ENCODE results near the gene EREG. TPM values are rescaled to one million over a fixed set of nuclear protein-coding genes. Genes with fewer than 3 reads are reported as not detected.

The EREG gene
- total and polyA plus RNA-seq, 2 donors (not counting 1 experiment from before 2014, with no cell fraction given): 0.33 TPM; not detected in 1

GRCh38 chr4:74344031-74344430 is 20.9 kb upstream of the EREG start:
- no peak overlapping the region for H3K4me3 Mint-ChIP-seq
- H3K4me1 ChIP-seq (ENCODE audit: control insufficient read depth in 2 of 2, insufficient read depth in 2 of 2, low read length in 2 of 2): no peaks in the 10 kb centered on the region
- no peak overlapping the region for H3K4me2 ChIP-seq (replicated peaks; ENCODE audit: low read depth, low read length, poor library complexity, severe bottlenecking)
- no peaks in the 10 kb centered on the region for H3K79me2 ChIP-seq (ENCODE audit: control insufficient read depth, insufficient read depth, low read length)
- no peak overlapping the region for H3K4me3 ChIP-seq (ENCODE audit: control extremely low read depth in 1 of 5, extremely low read depth in 1 of 5, insufficient read depth in 1 of 5, low read depth in 2 of 5, low read length in 4 of 5)
- no peak overlapping the region for H3K27ac Mint-ChIP-seq
- H4K20me1 ChIP-seq (ENCODE audit: control insufficient read depth, insufficient read depth, low read length, poor library complexity, severe bottlenecking): no peaks in the 10 kb centered on the region
- no peaks in the 10 kb centered on the region for H3K4me1 Mint-ChIP-seq
- no peaks in the 10 kb centered on the region for H3K36me3 ChIP-seq (replicated peaks in 1 of 2; ENCODE audit: control extremely low read depth in 1 of 2, control insufficient read depth in 1 of 2, extremely low read depth in 1 of 2, insufficient read depth in 2 of 2, low read length in 1 of 2)
- WGBS (ENCODE audit: insufficient coverage): 50% methylated on average over 1 of the region's 1 CpG
- CTCF ChIA-PET: interaction anchor here (0.6 kb wide), 1 partner anchor 33 kb away, joined by 4 read pairs; no protein-coding TSS in a partner anchor
- DNase-seq: no peak
- H3K9me3 ChIP-seq (ENCODE audit: control extremely low read depth in 1 of 3, control insufficient read depth in 2 of 3, insufficient read depth in 1 of 3, low read length in 2 of 3): peaks cover 0 to 17% (median 15%) of the 10 kb centered on the region in 3 donors
- TF ChIP-seq CTCF (IDR thresholded peaks at IDR 0.05) (no peak), EZH2 (IDR thresholded peaks at IDR 0.05; ENCODE audit: borderline replicate concordance, insufficient read depth, low read depth, low read length, poor library complexity, severe bottlenecking) (no peak)
- no peak overlapping the region for H2AFZ ChIP-seq (ENCODE audit: insufficient read depth, low read depth, low read length, poor library complexity, severe bottlenecking)
- no peak overlapping the region for H3K9ac ChIP-seq (ENCODE audit: low read length)
- intact Hi-C loops (cut with micrococcal nuclease): no loop called here
- ATAC-seq (ENCODE audit: low read depth): no peak
- POLR2A ChIA-PET: no interaction called here
- H3K27me3 ChIP-seq (replicated peaks in 1 of 4; ENCODE audit: control extremely low read depth in 1 of 4, control insufficient read depth in 3 of 4, insufficient read depth in 4 of 4, low read length in 3 of 4): peaks cover 0 to 3% (median under 1%) of the 10 kb centered on the region in 4 experiments
- no peak overlapping the region for H3K27ac ChIP-seq (ENCODE audit: low read length in 2 of 2)
- H3K27me3 Mint-ChIP-seq: peaks cover 5% of the 10 kb centered on the region
- H3K9me3 Mint-ChIP-seq (ENCODE audit: insufficient read depth): peaks cover 10% of the 10 kb centered on the region

- ATAC-seq (ENCODE audit: low read depth) (no peak), DNase-seq (no peak)
- Histone ChIP-seq H3K9ac (ENCODE audit: low read length) (no peak overlapping the region), H4K20me1 (ENCODE audit: control insufficient read depth, insufficient read depth, low read length, poor library complexity, severe bottlenecking) (no peaks in the 10 kb centered on the region), H3K27me3 (replicated peaks in 1 of 4; ENCODE audit: control extremely low read depth in 1 of 4, control insufficient read depth in 3 of 4, insufficient read depth in 4 of 4, low read length in 3 of 4) (no peaks in the 10 kb centered on the region), H3K9me3 (ENCODE audit: control extremely low read depth in 1 of 3, control insufficient read depth in 2 of 3, insufficient read depth in 1 of 3, low read length in 2 of 3) (no peaks in the 10 kb centered on the region), H3K4me2 (replicated peaks; ENCODE audit: low read depth, low read length, poor library complexity, severe bottlenecking) (no peak overlapping the region), H2AFZ (ENCODE audit: insufficient read depth, low read depth, low read length, poor library complexity, severe bottlenecking) (no peak overlapping the region), H3K36me3 (replicated peaks in 1 of 2; ENCODE audit: control extremely low read depth in 1 of 2, control insufficient read depth in 1 of 2, extremely low read depth in 1 of 2, insufficient read depth in 2 of 2, low read length in 1 of 2) (no peaks in the 10 kb centered on the region), H3K27ac (ENCODE audit: low read length in 2 of 2) (no peak overlapping the region), H3K79me2 (ENCODE audit: control insufficient read depth, insufficient read depth, low read length) (no peaks in the 10 kb centered on the region), H3K4me3 (ENCODE audit: control extremely low read depth in 1 of 5, extremely low read depth in 1 of 5, insufficient read depth in 1 of 5, low read depth in 2 of 5, low read length in 4 of 5) (no peak overlapping the region), H3K4me1 (ENCODE audit: control insufficient read depth in 2 of 2, insufficient read depth in 2 of 2, low read length in 2 of 2) (no peaks in the 10 kb centered on the region)
- CTCF ChIA-PET: no interaction called here
- H3K27me3 Mint-ChIP-seq: peaks cover 17% of the 10 kb centered on the region
- TF ChIP-seq CTCF (IDR thresholded peaks at IDR 0.05): no peak
- no peak for TF ChIP-seq EZH2 (IDR thresholded peaks at IDR 0.05; ENCODE audit: borderline replicate concordance, insufficient read depth, low read depth, low read length, poor library complexity, severe bottlenecking)
- H3K4me1 Mint-ChIP-seq: no peaks in the 10 kb centered on the region
- no peaks in the 10 kb centered on the region for H3K9me3 Mint-ChIP-seq (ENCODE audit: insufficient read depth)
- WGBS (ENCODE audit: insufficient coverage): no CpG with 5 or more reads among the region's 4 CpGs
- H3K4me3 Mint-ChIP-seq: no peak overlapping the region
- intact Hi-C loops (cut with micrococcal nuclease): no loop called here
- POLR2A ChIA-PET: no interaction called here
- no peak overlapping the region for H3K27ac Mint-ChIP-seq
Measured at GRCh38 chr4:74353858-74354257, 11.1 kb upstream of the EREG start.
